DMS79 treated with DMSO at 0.1 percent for 48 hours (cell line): ENCODE measurements around the gene TAF4.
"Not testable (repeated sequence)": the region's sequence is repeated elsewhere in the genome, so short reads cannot be mapped to it uniquely, and the experiment has no call there.

Source experiments
- DNase-seq: peaks from one replicate; lab custom pipeline; 2025; lab: John Stamatoyannopoulos, UW

TAF4 gene

DNA sequence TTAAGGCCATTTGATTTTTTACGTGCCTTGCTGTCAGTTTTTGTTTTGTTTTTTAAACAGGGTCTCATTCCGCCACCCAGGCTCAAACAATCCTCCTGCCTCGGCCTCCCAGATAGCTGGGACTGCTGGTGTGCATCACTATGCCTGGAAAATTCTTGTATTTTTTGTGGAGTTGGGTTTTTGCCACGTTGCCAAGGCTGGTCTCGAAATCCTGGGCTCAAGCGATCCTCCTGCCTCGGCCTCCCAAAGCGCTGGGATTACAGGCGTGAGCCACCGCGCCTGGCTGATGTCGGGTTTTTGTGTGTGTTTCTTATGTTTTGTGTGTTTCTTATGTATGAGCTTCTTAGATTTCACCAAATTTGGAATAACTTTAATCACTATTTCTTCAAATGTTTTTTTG lies 104.8 kb downstream of the TAF4 start:
- no peak for DNase-seq

DNA sequence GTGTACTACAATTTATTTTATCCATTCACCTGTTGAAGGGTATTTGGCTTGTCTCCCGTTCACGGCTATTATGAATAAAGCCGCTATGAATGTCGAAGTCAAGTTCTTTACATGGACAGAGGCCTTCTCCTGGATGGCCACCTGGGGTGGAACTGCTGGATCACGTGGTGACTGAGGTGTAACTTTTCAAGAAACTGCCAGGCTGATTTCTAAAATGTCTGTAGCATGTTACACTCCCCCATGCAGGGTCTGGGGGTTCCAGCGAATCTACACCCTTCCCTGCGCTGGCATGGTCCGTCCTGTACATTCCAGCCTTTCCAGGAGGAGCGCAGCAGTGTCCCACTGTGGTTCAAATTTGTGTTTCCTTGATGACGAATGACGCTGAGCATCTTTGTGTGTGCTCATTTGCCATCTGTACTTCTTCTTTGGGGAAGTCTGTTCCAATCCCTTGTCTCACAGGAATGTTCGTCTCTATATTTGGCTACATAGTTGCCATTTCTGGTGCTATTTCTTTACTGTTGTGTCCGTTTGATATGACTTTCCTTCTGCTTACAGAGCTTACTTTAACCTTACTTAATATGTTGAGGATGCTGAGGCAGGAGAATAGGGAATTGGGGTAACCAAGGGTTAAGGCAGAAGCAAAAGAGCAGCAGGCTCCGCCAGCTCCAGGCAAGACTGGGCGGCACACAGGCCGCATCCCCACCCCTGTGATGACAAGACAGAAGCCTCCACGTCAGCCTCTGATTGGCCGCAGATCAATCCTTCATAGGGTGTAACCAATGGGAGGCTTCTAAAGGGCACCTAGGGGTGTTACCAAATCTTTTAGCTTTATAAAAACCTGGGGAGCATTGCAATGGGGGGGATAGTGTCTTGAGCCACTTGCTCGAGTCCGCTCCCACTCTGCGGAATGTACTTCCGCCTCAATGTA lies 106.6 kb downstream of the TAF4 start:
- no peak for DNase-seq

- no peak for DNase-seq
Observed at GRCh38 chr20:61957961-61958715, 107.5 kb downstream of the TAF4 start.

DNA sequence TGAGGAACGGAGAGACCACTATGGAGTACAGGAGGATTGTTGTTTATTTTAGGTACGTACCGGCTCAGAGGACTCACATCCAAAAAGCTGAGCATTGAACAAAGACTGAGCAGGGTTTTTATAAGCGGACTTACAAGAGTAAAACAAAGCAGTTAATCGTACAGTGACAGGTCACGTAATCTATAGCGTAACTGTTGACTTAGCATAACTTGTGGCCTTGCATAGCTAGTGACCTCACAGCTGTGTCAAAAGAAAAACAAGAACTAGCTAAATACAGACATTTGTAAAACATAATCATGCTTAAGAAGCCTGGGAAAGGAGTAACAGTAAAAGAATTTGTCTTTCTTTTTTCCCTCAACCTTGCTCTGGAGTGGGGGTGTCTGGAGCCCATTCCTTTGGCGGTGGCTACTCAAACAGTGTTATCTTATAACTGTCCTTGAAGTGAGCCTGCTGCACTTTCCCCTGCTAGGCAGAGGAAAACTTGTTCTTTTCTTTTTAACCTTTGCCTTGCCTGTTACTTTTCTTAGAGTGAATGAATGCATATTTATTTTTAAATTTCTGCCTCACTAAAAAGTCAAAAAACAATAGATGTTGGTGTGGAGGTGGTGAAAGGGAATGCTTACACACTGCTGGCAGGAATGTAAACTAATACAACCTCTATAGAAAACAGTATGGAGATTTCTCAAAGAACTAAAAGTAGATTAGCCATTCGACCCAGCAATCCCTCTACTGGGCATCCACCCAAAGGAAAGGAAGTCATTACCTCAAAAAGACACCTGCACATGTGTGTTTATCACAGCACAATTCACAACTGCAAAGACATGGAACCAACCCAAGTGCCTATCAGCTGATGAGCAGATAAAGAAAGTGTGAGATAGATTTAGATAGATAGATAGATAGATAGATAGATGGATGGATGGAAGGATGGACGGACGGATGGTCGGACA lies 109.0 kb downstream of the TAF4 start:
- DNase-seq: no peak

- no peak for DNase-seq
Observed at GRCh38 chr20:61955668-61956395, 109.8 kb downstream of the TAF4 start.

GRCh38 chr20:61954276-61955021 lies 111.2 kb downstream of the TAF4 start:
- DNase-seq: peak; percentile 46

GRCh38 chr20:61953037-61954021 lies 112.4 kb downstream of the TAF4 start:
- peak; percentile 78 for DNase-seq

- DNase-seq: no peak
Observed at GRCh38 chr20:61951695-61952533, 113.8 kb downstream of the TAF4 start.

- no peak for DNase-seq
Observed at GRCh38 chr20:61950641-61951071, 115.0 kb downstream of the TAF4 start.

- DNase-seq: no peak
Observed at GRCh38 chr20:61949714-61950640, 115.7 kb downstream of the TAF4 start.

- no peak for DNase-seq
Observed at GRCh38 chr20:61949363-61949713, 116.3 kb downstream of the TAF4 start.

- DNase-seq: no peak
Observed at GRCh38 chr20:61948586-61949362, 116.9 kb downstream of the TAF4 start.

- not testable (repeated sequence) for DNase-seq
Observed at GRCh38 chr20:61948056-61948455, 117.6 kb downstream of the TAF4 start.

DNA sequence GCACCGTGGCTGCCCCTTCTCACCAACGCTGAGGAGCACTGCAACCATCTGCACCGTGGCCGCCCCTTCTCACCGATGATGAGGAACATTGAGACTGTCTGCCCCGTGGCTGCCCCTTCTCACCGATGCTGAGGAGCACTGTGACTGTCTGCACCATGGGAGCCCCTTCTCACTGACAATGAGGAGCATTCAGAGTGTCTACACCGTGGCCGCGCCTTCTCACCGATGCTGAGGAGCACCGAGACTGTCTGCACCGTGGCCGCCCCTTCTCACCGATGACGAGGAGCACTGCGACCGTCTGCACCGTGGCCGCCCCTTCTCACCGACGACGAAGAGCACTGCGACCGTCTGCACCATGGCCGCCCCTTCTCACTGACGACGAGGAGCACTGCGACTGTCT lies 120.2 kb downstream of the TAF4 start:
- not testable (repeated sequence) for DNase-seq

- DNase-seq: not testable (repeated sequence)
Observed at GRCh38 chr20:61944967-61945366, 120.7 kb downstream of the TAF4 start.

DNA sequence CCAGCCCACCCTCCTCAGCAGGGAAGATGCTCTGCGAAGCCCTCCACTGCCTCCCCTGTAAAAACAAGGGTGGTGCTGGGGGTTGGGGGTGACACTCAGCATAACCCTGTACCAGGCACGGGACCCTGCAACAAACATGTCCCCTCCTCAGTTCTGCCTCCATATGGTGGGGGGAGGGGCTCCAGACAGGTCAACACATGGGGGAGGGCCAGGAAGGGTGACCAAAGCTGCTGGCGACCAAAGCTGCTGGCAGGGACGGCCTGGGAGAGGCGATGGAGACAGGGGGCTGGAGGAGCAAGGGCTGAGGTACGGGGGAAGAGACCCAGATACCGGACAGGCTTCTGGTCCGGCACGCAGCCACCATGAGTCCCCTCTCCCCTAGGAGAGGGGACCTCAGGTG lies 123.2 kb downstream of the TAF4 start:
- no peak for DNase-seq
